GM12865 (cell line): ENCODE results near the gene POLD4.

Experiments
- DNase-seq: peaks from one replicate; pipeline ENCODE4 v3.0.0; 2010; ENCODE audit warnings: low read depth
- H3K4me3 ChIP-seq: 2 replicates; pipeline ENCODE4 v1.5.1; 2011; ENCODE audit warnings: mild to moderate bottlenecking, low read depth, low read length, control low read depth
- CTCF ChIP-seq: IDR thresholded peaks from 2 replicates; pipeline ENCODE4 v1.5.1; 2011; ENCODE audit warnings: low read length, control low read depth, low read depth, inconsistent platforms; ENCODE audit not compliant: insufficient read depth; ENCODE audit errors: missing control alignments

Gene POLD4

DNA sequence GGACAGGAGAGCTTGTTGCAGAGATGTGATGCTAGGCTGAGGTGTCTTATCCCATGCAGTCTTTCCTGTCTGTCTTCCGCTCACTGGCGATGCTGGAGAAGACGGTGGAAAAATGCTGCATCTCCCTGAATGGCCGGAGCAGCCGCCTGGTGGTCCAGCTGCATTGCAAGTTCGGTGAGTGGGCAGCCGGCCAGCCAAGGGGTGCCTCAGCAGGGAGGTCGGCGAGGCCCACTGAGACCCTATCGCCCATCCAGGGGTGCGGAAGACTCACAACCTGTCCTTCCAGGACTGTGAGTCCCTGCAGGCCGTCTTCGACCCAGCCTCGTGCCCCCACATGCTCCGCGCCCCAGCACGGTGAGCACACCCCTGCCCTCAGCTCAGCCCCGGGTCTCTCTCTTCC lies 40.1 kb upstream of the POLD4 start:
- TF ChIP-seq CTCF: no peak
- no peak for DNase-seq
- no peak overlapping the region for H3K4me3 ChIP-seq

DNA sequence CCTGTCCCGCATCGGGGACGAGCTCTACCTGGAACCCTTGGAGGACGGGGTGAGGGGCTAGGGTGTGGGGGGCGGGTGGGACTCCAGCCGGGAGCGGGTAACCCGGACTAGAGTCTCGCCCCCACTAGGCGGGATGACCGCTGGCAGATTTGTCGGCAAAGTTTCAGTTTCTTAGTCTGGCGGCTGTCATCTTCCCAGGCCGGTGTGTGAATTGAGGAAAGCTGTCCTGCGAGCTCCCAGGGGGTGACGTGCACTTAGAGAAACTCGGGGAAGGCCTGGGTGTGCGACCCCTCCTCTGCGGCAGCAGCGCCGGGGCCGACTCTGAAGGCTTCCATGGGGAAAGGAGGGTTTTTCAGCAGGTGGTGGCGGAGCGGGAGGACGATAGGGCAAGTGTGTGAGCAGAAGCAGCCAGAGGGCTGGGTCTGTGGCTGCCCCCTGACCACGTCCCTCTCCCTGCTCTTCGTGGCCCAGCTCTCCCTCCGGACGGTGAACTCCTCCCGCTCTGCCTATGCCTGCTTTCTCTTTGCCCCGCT lies 38.9 kb upstream of the POLD4 start:
- DNase-seq: no peak
- H3K4me3 ChIP-seq: peak overlapping the region; percentile 80
- TF ChIP-seq CTCF: no peak

DNA sequence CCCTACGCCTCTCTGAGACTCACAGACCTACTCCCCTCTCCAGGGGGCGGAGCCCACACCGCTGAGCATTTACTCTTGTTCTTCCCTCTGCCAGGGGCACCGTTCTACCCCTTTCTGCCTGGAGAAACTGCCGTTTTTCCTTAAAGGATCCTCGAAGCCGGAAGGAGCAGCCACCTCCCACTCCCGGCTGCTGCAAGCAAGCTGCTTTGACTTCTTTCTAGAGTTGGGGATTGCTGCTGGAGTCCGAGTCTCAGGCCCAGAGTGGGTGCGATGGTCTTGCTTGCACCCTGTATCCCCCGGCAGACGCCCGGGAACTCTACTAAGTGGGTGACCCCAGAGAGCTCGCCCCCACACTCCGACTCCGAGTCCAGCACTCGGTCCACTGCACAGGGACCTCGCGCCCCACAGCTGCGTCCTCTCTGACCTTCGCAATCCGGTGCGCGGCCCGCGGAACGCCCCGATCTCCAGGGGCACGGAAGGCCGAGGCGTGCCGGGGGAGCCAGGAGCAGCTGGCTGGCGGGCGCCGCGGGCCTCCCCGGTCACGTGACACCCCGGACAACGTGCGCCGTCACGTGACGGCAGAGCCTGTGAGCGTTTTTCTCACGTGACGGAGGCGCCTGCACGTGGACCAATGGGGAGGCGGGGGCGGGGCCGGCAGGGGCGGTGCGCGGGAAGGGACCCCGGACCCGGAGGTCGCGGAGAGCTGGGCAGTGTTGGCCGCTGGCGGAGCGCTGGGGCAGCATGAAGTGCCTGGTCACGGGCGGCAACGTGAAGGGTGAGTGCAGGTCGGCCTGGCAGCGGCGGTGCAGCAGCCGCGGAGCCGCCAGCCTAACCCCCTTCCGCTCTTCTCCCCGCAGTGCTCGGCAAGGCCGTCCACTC lies 38.2 kb upstream of the POLD4 start, which contains the start of gene RAD9A:
TSS of gene RAD9A (plus strand) at position 683 of the 879 bp plus-strand sequence. CDS start at position 742, 59 bp downstream.
- peak within 1 kb of the TSS; percentile 80 for H3K4me3 ChIP-seq
- DNase-seq: peak; percentile 97
- TF ChIP-seq CTCF: no peak

DNA sequence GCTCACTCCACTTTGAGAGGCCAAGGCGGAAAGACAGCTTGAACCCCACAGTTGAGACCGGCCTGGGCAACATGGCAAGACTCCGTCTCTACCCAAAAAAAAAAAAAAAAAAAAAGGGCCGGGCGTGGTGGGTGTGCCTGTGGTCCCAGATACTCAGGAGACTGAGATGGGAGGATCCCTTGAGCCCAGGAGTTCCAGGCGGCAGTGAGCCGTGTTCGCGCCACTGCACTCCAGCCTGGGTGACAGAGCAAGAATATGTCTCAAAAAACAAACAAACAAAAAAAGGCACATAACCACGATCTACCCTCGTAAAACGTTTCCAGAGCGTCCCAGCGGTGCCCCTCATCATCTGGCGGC lies 37.6 kb upstream of the POLD4 start:
- no peak for TF ChIP-seq CTCF
- H3K4me3 ChIP-seq: peak overlapping the region; percentile 80
- DNase-seq: no peak

DNA sequence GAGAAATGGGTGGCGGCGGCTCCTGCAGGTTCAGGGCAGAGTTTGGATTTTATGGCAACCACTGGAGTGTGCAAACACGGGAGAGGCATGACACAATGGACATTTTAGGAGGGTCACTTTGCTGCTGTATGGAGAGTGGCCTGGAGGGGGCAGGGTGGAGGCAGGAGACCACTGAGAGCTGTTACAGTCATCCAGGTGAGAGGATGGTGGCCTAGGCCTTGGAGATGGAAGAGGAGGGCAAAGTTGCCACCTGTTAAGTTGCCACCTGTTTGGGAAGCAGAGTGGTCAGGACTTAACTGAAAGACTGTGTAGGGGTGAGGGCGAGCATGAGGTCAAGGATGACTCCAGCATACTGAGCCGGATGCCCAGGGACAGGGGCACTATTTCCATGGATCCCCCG lies 36.1 kb upstream of the POLD4 start:
- no peak overlapping the region for H3K4me3 ChIP-seq
- peak; percentile 69 for DNase-seq
- peak; percentile 73 for TF ChIP-seq CTCF

DNA sequence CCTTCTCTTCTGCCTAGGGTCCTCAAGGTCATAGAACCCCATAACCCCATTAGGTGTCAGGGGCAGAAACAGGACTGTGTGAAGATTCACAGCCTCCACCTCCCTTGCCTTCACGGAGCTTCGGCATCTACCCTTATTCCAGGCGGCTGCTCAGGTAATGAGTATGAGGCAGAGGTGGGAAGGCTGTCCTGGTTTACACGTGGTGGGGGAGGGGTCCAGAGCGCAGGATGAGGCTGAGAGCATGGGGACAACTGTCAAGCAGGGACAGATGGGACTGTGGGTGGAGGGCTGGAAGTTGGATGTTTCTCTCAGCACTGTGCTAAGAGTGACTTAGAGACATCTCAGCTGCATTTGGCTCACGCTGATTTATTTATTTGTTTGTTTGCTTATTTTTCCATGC lies 34.2 kb upstream of the POLD4 start:
- H3K4me3 ChIP-seq: no peak overlapping the region
- DNase-seq: no peak
- TF ChIP-seq CTCF: no peak
